Peyer's patch (tissue), 4 donors: ENCODE results near the gene ANKRD36C. TPM values are rescaled to one million over a fixed set of nuclear protein-coding genes. Genes with fewer than 3 reads are reported as not detected.
"Not testable (repeated sequence)": the region's sequence is repeated elsewhere in the genome, so short reads cannot be mapped to it uniquely, and the experiment has no call there.

Experiments used
- DNase-seq, 3 donors: peaks; one replicate each; pipeline ENCODE4 v3.0.0-alpha.2; 2017 to 2019
- H3K27ac ChIP-seq, 4 donors: fragments of 200-600 bp; sonication (generic); one replicate each; pipeline ENCODE4 v1.5.1; 2016 to 2019
- H3K27me3 ChIP-seq, 2 donors: fragments of 200-600 bp; sonication (generic); one replicate each; pipeline ENCODE4 v1.5.1; 2019
- H3K36me3 ChIP-seq, 3 donors: fragments of 200-600 bp; sonication (generic); one replicate each; pipeline ENCODE4 v1.5.1; 2016 to 2019
- H3K4me1 ChIP-seq, 4 donors: fragments of 200-600 bp; sonication (generic); one replicate each; pipeline ENCODE4 v1.5.1; 2016 to 2019
- H3K4me3 ChIP-seq, 4 donors: fragments of 200-600 bp; sonication (generic); 1 replicate in 3 of 4; 2 replicates in 1 of 4; pipeline ENCODE4 v1.5.1; 2016 to 2019; ENCODE audit warnings: mild to moderate bottlenecking in 1 of 4
- H3K9me3 ChIP-seq, 4 donors: fragments of 200-600 bp; sonication (generic); one replicate each; pipeline ENCODE4 v1.5.1; 2016 to 2019; ENCODE audit warnings: mild to moderate bottlenecking in 1 of 4
- small RNA-seq, 2 donors: library from RNA; depleted of rRNA; stranded (forward); fragments of <200 nt; gene quantifications; one replicate each; pipeline ENCODE3, GENCODE V24; 2016
- total RNA-seq, 4 donors: library from RNA; depleted of rRNA; stranded (reverse); fragments of >200 nt; gene quantifications; one replicate each; pipeline ENCODE4 v1.1.0, GENCODE V29; 2016

The ANKRD36C gene
- total RNA-seq, 4 donors from 2014 or later = 28.2 to 148 (median 45.4) TPM

- not testable (repeated sequence) for DNase-seq, H3K27me3 ChIP-seq, H3K4me3 ChIP-seq, H3K9me3 ChIP-seq, H3K4me1 ChIP-seq, H3K36me3 ChIP-seq, H3K27ac ChIP-seq
Measured at GRCh38 chr2:95790180-95790579, 201.4 kb downstream of the ANKRD36C start.

GRCh38 chr2:95789385-95789784, 202.2 kb downstream of the ANKRD36C start:
- DNase-seq, H3K9me3 ChIP-seq: not testable (repeated sequence)

GRCh38 chr2:95788642-95789041, 203.0 kb downstream of the ANKRD36C start:
- H3K9me3 ChIP-seq = not testable (repeated sequence)

More at GRCh38 chr2:95789385-95789784, 202.2 kb downstream of the ANKRD36C start:
- H3K4me3 ChIP-seq, H3K4me1 ChIP-seq, H3K27me3 ChIP-seq, H3K36me3 ChIP-seq, H3K27ac ChIP-seq: not testable (repeated sequence)

More at GRCh38 chr2:95788642-95789041, 203.0 kb downstream of the ANKRD36C start:
- not testable (repeated sequence) for DNase-seq, H3K36me3 ChIP-seq, H3K4me1 ChIP-seq, H3K27me3 ChIP-seq, H3K4me3 ChIP-seq, H3K27ac ChIP-seq

Small RNA genes within 50 kb of the gene (small RNA-seq; reads per million reads assigned to genes)
- gene RN7SL210P = 0 reads per million in 2 donors

Other genes with a start within 250 kb of the ANKRD36C start
- 1 to 10 TPM in 2 of 4 donors, under 1 TPM in 2; 0.53 to 1.7 (median 1.2) TPM for gene GPAT2, start 43.1 kb upstream of the ANKRD36C start, total RNA-seq
- gene ADRA2B, start 124.7 kb upstream of the ANKRD36C start, total RNA-seq = under 1 TPM in 3 of 4 donors, not detected in 1; 0.28 to 0.67 (median 0.53) TPM
- gene ASTL, start 146.7 kb upstream of the ANKRD36C start, total RNA-seq = not detected
- 10 to 100 TPM in 1 of 4 donors, 1 to 10 TPM in 3; 2.7 to 28.1 (median 5.6) TPM for gene DUSP2, start 153.6 kb upstream of the ANKRD36C start, total RNA-seq
- gene STARD7, start 217.0 kb upstream of the ANKRD36C start, total RNA-seq = 100 to 1,000 TPM in 3 of 4 donors, 10 to 100 TPM in 1; 78.4 to 120 (median 112) TPM